NK-92 (cell line): ENCODE data around the gene TRIM33.
"Not testable (repeated sequence)": the region's sequence is repeated elsewhere in the genome, so short reads cannot be mapped to it uniquely, and the experiment has no call there.

Experiments
- DNase-seq: peaks from one replicate; lab custom pipeline; 2025; ENCODE audit not compliant: unreplicated experiment; lab: John Stamatoyannopoulos, UW

TRIM33 gene

DNA sequence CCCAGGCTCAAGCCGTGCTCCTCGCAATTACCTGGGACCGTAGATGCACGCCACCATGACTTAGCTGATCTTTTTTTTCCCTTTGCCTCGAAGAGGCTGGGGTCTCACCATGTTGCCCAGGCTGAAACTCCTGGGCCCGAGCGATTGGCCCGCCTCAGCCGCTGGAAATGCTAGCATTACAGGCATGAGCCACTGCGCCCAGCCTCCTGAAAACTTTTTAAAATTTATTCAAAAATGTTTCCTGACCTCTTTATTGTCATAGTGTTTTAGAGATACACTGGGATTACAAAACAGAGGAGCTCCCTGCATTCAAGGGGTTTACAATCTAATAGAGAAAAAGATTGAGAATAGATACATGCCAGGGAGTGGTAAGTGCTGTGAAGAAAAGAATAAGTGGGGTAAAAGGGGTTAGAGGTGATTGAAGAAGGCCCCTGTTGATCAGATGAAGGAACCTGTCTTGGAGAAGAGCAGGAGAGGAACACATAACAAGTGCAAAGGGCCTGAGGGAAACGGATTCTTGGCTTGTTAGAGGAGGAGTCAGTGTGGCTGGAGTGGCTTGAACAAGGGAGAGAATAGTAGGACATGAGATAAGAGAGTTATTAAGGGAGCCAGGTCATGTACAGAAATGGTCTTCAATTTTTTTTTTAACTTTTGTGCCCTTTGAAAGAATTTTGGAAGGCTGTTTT, 1.7 kb upstream of the TRIM33 start:
- DNase-seq = no peak

DNA sequence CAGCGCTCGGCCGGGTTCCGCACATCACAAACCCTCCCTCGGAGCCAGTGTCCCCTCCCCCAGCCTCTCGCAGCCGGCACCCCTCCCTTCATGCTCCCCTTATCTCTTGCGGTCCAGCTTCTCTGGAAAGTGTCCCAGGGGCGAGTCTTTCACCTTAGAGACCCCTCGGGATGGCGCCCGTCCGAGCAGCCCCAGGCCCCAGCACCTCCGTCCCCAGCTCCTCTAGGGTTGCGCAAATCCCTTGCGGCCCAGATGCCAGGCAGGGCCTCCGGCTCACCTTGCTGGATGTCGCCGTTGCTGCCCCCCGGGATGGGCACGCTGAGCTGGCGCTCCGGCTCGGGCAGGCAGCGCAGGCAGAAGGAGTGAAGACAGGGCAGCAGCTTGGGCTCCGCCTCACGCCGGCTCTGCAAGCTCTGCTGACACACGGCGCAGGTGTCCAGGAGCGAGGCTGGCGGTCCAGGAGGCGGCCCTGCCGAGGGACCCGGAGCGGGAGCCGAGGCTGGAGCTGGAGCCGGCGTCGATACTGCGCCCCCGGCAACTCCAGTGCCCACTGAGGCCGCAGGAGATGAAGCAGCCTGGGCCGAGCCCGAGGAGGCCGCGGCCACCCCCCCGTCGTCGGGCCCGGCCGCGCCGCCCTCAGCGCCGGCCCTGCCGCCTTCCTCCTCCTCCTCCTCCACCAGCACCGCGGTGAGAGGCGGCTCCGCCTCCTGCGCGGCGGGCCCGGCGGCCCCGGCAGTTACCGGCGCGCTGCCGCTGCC, 550 bp downstream of the TRIM33 start:
- no peak for DNase-seq

DNA sequence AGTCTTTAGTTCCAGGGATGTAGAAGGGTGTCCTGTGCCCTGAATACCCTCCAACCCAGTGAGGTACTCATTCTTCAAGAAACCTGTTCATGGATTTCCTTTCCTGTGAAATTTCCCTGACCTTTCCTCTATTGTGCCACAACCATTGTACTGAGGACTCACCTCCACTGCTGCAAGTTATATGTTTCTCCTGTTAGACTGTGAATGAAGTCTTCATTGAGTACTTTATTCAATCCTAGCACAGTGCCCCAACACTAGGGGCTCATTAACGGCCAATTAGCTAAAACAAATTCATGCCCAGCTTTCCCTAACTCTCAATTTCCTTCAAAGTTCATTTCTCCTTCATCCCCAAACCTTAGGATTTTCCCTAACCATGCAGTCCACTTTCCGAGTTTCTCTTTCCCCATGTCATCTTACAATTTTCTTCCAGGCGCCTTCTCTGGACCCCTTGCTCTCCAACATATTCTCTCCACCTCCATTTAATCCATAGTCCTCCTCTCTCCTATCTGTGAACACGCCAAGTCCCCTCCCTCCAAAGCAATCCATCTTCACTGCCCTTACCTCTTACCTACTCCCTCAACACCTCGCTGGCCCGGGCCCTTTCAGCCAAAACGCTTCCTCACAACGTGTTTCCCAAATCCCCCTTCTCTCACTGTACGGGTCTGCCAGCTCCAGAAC, 1.3 kb downstream of the TRIM33 start:
- no peak for DNase-seq

DNA sequence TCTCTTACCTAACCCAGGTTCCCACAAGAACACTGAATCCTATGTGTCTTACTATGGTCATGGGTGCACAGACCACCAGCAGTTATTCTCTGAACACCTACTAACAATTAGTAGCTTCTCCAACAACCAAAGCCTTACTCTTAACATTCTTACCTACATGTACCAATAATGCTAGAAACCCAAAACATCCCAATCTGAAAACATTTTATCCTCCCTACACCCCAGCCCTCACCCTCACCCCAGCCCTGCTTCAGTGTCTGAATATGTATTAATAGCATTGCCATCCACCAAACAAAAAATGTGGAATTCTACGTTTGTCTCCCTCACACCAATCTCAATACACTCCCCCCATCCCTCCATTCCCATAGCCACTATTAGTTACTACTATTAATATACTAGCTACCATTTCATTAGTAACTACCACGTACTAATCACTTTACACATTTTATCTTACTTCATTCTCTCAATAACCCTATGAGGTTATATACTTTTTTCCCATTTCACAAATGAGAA, 2.6 kb downstream of the TRIM33 start:
- no peak for DNase-seq

DNA sequence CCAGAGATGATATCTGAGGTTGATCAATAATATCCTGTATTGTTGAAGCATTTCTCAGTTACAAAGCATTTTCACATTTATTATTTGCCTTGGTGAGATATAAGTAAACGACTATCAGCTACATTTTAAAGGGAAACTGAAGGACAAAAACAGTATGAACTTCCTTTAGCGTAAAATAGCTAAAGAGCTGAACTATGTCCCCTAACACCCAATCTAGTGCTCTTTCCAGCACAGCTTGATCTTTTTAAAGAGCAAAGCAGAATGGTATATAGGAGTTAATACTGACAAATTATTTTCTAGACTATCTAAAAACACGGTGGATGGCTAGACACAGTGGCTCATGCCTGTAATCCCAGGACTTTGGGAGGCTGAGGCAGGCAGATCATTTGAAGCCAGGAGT, 3.5 kb downstream of the TRIM33 start:
- no peak for DNase-seq

DNA sequence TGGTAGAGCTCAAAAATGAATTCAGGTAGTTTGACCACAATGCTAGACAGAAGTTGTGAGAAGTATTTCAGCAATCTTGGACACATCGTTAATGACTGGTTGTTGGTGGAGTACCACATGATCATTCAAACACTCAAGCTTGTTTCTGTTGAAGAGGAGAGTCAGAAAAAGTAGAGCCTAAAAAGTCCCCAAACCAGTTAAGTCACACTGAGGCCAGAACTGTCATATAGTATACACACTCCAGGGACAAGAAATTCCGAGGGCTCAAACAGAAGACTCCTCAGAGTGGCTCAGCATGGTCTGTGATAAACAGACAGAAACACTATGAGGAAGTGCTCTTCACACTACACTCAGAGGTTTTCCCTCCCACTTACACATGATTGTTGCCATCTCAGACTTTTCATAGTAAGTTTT, 5.8 kb downstream of the TRIM33 start:
- no peak for DNase-seq

DNA sequence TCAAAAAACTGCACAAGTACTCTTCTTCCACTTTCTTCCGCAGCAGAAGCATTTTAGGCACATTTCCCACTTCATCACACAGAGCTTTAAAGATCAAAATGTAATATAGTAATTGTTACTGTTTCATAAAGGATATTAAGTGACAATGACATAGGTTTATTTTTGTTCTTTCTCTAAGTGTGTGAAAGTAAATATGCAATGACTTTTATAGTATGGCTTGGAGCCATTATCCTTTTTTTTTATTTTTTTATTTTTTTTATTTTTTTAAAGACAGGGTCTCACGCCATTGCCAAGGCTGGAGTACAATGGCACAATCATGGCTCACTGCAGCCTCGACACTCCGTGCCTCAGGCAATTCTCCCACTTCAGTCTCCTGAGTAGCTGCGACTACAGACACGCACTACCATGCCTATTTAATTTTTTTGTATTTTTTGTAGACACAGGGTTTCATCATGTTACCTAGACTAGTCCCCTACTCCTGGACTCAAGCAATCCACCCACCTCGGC, 7.0 kb downstream of the TRIM33 start:
- DNase-seq = no peak

DNA sequence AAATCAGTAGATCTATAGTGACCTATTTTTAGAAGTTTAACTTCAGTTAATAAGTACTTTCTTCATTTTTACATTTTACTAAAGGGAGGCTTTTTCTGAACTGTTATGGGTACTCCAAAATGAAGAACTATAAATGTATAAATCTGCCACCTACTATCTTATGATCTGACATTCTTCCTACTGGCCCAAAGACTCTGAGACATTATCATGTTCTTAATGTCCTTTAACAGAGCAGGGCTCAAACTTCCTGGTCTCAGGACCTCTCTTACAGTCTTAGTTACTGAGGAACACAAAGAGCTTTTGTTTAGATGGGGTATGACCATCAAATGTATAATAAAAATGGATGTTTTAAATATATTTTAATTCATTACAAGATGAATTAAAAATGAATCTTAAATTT, 8.9 kb downstream of the TRIM33 start:
- DNase-seq = no peak

DNA sequence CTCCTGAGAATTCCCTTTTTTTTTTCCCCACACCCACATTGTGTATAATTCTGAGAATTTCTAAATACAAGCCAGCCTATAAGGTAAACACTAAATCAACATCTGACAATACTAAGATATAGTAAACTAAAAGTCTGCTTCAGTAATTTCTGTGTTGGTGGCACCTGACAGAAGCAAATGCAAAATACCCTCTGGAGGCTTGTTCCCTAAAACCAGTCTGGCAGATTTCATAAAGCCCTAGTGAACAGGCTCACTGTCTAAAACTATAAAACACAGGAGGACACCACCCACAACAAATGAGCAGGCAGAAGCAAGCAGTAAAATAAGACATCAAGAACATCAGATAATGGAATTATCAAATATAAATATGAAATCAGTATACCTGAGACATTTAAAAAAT, 11.5 kb downstream of the TRIM33 start:
- DNase-seq = no peak

DNA sequence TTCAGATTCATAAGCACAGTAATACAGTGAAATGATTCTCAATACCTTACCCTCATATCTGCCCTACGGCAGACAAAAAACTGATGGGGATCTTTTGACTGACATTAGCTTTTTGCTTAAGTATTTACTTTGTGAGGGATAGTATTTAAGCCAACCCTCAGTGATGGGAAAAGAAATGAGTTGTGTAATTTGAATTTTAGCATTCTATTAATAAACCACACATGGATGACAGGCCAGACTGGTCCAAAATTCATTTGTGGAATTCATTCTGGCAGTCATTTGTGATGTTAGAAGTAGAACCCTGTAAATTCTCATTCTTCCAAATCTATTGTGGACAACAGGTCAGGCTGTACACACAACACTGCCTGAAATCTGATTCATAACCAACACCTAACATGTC, 14.9 kb downstream of the TRIM33 start:
- no peak for DNase-seq

DNA sequence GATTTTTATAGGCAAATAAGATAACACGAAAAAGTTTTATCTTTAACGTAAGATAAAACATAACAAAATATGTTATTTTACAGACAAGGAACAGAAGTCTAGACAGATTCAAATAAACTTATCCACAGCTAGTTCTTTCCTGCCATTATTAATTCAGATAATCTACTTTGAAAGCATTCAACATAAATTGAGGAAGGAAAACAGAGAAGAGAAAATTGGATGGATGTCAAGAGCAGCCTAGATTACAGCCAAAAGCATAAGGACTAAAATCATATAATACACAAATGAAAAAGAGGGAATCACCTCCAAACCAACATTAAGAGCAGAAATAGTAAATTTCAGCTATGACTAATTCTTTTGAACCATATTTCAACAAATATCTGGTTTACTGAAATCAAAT, 15.5 kb downstream of the TRIM33 start:
- no peak for DNase-seq

DNA sequence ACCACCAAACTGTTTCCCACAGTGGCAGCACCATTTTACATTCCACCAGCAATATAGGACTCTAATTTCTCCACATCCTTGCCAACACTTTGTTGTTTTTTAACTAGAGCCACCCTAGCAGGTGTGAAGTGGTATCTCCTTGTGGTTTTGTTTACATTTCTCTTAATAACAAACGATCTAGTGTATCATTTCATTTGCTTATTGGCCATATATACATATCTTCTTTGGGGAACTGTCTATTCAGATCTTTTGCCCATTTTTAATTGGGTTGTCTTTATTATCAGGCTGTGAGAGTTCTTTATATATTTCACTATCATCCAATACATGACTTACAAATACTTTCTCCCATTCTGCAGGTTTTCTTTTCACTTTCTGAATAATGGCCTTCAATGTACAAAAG, 18.0 kb downstream of the TRIM33 start:
- no peak for DNase-seq

DNA sequence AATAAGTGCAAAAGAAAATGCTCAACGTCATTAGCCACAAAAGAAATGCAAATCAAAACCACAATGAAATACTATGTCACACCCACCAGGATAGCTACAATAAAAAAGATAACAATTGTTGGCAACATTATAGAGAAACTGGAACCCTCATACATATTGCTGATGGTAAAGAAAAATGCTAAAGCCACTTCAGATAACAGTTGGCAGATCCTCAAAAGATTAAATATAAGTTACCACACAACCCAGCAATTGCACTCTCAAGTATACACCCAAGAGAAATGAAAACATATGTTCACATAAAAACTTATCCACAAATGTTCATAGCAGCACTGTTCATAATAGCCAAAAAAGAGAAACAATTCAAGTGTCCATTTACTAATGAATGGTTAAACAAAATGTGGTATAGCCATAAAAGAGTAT, 20.7 kb downstream of the TRIM33 start:
- no peak for DNase-seq

DNA sequence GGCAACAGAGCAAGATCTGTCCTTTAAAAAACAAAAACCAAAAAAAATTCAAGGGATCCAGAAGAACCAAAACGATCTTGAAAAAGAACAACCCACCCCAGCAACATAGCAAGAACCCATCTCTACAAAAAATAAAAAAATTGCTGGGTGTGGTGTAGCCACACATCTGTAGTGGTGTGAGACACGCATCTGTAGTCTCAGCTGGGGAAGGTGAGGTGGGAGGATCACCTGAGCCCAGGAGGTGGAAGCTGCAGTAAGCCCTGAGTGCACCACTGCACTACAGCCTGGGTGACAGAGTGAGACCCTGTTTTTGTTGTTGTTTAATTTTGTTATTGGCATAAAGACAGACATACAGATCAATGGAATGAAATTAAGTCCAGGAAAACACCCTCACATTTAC, 22.3 kb downstream of the TRIM33 start:
- DNase-seq = no peak

DNA sequence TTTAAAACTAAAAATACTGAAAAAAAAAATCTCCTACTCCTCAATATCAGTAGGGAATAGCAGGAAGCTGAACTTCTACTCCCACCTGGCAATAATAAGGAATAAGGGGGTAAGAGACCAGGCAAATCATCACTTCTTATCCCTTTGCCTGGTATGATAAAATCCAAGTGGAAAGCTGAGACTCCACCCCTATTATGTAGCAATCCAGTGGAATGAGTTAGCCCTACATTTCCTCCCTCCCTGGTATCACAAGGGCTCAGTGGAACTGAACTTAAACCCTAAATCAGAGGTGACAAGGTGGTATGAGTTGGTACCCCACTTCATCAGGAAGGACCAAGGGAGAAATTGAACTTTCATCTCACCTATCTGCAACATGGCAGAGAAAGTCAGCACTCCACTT, 25.7 kb downstream of the TRIM33 start:
- no peak for DNase-seq

DNA sequence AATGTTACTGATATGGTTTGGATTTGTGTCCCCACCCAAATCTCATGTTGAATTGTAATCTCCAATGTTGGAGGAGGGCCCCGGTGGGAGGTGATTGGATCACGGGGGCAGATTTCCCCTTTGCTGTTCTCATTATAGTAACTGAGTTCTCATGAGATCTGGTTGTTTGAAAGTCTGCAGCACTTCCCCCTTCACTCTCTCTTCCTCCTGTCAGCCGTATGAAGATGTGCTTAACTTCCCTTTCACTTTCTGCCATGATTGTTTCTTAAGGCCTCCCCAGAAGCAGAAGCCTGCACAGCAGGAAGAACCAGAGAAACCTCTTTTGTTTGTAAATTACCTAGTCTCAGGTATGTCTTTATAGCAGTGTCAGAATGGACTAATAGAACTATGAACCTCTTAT, 28.4 kb downstream of the TRIM33 start:
- DNase-seq = no peak

DNA sequence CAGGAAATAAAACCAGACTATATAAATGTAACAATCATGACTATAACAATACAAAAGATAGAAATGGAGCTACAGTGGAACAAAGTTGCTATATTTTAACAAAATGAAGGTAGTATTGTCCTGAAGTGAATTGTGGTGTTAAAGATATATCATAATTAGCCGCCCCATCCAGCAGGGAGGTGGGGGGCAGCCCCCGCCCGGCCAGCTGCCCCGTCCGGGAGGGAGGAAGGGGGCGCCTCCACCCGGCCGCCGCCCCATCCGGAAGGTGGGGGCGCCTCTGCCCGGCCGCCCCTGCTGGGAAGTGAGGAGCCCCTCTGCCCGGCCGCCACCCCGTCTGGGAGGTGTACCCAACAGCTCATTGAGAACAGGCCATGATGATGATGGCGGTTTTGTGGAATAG, 31.4 kb downstream of the TRIM33 start:
- DNase-seq = not testable (repeated sequence)

DNA sequence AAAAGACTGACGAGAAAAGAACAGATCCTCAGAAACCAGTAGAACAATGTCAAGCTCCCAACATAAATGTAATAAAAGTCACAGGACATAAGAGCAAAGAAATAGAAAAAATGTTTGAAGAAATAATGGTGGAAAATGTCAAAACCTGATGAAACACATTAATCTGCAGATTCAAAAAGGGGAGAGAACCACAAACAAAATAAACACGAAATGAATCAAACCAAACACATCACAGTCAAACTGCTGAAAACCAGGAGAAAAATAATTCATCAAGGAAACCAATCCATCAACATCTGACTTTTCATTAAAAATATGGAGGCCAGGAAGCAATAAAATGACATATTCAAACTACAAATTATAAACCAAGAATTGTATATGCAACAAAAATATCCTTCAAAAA, 31.9 kb downstream of the TRIM33 start:
- DNase-seq = no peak

DNA sequence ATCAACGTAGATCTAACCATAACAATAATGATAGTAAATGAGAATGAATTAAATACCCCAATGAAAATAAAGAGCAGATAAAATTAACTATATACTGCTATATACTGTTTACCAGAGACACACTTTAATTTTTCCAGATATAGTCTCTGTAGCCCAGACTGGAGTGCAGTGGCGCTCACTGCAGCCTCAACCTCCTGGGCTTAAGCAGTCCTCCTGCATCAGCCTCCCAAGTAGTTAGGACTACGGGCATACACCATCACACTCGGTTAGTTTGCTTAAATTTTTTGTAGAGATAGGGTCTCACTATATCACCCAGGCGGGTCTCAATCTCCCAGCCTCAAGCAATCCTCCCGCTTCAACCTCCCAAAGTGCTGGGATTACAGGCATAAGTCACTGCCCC, 37.2 kb downstream of the TRIM33 start:
- no peak for DNase-seq

DNA sequence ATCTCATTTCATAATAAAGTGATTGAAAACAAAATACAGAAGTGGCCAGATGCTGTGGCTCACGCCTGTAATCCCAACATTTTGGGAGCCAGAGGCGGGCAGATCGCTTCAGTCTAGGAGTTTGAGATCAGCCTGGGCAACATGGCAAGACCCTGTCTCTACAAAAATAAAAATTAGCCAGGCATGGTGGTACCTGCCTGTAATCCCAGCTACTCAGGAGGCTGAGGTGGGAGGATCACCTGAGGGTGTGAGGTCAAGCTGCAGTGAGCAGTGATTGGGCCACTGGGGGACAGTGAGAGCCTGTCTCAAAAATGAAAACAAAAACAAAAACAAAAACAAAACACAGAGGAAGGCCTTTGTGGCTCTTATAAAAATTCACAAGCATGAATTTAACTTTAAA, 38.6 kb downstream of the TRIM33 start:
- no peak for DNase-seq

DNA sequence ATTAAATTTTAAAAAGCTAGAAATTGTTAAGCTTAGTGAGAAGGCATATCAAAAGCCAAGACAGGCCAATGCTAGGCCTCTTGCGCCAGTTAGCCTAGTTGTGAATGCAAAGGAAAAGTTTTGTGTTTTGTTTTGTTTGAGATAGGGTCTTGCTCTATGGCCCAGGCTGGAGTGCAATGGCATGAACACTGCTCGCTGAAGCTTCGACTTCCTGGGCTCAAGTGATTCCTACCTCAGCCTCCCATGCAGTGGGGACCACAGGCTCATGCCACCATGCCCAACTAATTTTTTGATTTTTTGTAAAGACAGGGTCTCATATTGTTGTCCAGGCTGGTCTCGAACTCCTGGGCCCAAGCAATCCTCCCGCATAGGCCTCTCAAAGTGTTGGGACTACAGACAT, 40.3 kb downstream of the TRIM33 start:
- no peak for DNase-seq
